LHCN-M2 (cell line): ENCODE results near the gene NTRK3. TPM values are rescaled to one million over a fixed set of nuclear protein-coding genes. Genes with fewer than 3 reads are reported as not detected.

ENCODE experiments used
- DNase-seq: peaks from one replicate; pipeline ENCODE4 v3.0.0-alpha.2; 2012; ENCODE audit warnings: low read depth
- total RNA-seq: library from RNA; depleted of rRNA; stranded (reverse); fragments of >200 nt; gene quantifications from 2 replicates; pipeline ENCODE4 v1.2.3, GENCODE V29; 2014

The NTRK3 gene
- total RNA-seq, 1 experiment from 2014 or later: 0.23 TPM

- DNase-seq: no peak
Measured at GRCh38 chr15:87944050-87944449, 312.5 kb downstream of the NTRK3 start.

GRCh38 chr15:87943626-87944025 lies 312.9 kb downstream of the NTRK3 start:
- DNase-seq: no peak

- no peak for DNase-seq
Measured at GRCh38 chr15:87942316-87942715, 314.2 kb downstream of the NTRK3 start.

GRCh38 chr15:87941606-87942005 lies 314.9 kb downstream of the NTRK3 start:
- no peak for DNase-seq

- DNase-seq: no peak
Measured at GRCh38 chr15:87940768-87941167, 315.8 kb downstream of the NTRK3 start.

- no peak for DNase-seq
Measured at GRCh38 chr15:87939848-87940457, 316.6 kb downstream of the NTRK3 start.

- no peak for DNase-seq
Measured at GRCh38 chr15:87938031-87938430, 318.5 kb downstream of the NTRK3 start.

GRCh38 chr15:87935583-87935982 lies 321.0 kb downstream of the NTRK3 start:
- no peak for DNase-seq

GRCh38 chr15:87931584-87931983 lies 325.0 kb downstream of the NTRK3 start:
- DNase-seq: no peak

GRCh38 chr15:87930457-87930856 lies 326.1 kb downstream of the NTRK3 start:
- no peak for DNase-seq

GRCh38 chr15:87929841-87930240 lies 326.7 kb downstream of the NTRK3 start:
- no peak for DNase-seq

GRCh38 chr15:87924433-87924832 lies 332.1 kb downstream of the NTRK3 start:
- no peak for DNase-seq

GRCh38 chr15:87919064-87919463 lies 337.5 kb downstream of the NTRK3 start:
- DNase-seq: no peak

GRCh38 chr15:87917480-87917879 lies 339.1 kb downstream of the NTRK3 start:
- DNase-seq: no peak

GRCh38 chr15:87916208-87916607 lies 340.3 kb downstream of the NTRK3 start:
- no peak for DNase-seq

GRCh38 chr15:87910301-87910700 lies 346.2 kb downstream of the NTRK3 start:
- DNase-seq: no peak

- no peak for DNase-seq
Measured at GRCh38 chr15:87907676-87908446, 348.7 kb downstream of the NTRK3 start.

- no peak for DNase-seq
Measured at GRCh38 chr15:87906444-87906843, 350.1 kb downstream of the NTRK3 start.

- DNase-seq: no peak
Measured at GRCh38 chr15:87902772-87903426, 353.6 kb downstream of the NTRK3 start.

GRCh38 chr15:87901926-87902690 lies 354.4 kb downstream of the NTRK3 start:
- no peak for DNase-seq

- DNase-seq: no peak
Measured at GRCh38 chr15:87901008-87901407, 355.5 kb downstream of the NTRK3 start.

- no peak for DNase-seq
Measured at GRCh38 chr15:87896936-87897335, 359.6 kb downstream of the NTRK3 start.
